PC-9 (cell line): Measurements from ENCODE around the gene ALDOC.

Source experiments
- EZH2 ChIP-seq: fragments of 200-600 bp; sonication (generic); IDR thresholded peaks from 2 replicates; pipeline ENCODE4 v1.8.0; 2017; ENCODE audit warnings: antibody characterized with exemption, low read depth
- TF ChIP-seq, protein P1 (sequence below): fragments of 200-600 bp; sonication (generic); conservative IDR thresholded peaks from 2 replicates; pipeline ENCODE4 v1.6.1; 2017; ENCODE audit warnings: mixed run types, antibody characterized with exemption, mild to moderate bottlenecking, moderate library complexity

- TF ChIP-seq, protein P1, sequence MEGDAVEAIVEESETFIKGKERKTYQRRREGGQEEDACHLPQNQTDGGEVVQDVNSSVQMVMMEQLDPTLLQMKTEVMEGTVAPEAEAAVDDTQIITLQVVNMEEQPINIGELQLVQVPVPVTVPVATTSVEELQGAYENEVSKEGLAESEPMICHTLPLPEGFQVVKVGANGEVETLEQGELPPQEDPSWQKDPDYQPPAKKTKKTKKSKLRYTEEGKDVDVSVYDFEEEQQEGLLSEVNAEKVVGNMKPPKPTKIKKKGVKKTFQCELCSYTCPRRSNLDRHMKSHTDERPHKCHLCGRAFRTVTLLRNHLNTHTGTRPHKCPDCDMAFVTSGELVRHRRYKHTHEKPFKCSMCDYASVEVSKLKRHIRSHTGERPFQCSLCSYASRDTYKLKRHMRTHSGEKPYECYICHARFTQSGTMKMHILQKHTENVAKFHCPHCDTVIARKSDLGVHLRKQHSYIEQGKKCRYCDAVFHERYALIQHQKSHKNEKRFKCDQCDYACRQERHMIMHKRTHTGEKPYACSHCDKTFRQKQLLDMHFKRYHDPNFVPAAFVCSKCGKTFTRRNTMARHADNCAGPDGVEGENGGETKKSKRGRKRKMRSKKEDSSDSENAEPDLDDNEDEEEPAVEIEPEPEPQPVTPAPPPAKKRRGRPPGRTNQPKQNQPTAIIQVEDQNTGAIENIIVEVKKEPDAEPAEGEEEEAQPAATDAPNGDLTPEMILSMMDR: no peak
- TF ChIP-seq EZH2: no peak
Observed at GRCh38 chr17:28528327-28529012, 48.2 kb downstream of the ALDOC start.
